Measurements from ENCODE around the gene TPRG1.

Gene TPRG1

GRCh38 chr3:189294649-189295048 is 122.9 kb downstream of the TPRG1 start:
- Mint-ChIP-seq H3K9me3 (peaks cover 4% of the 10 kb centered on the region), H3K4me3 (no peak overlapping the region), H3K36me3 (ENCODE audit: low read depth) (no peaks in the 10 kb centered on the region), H3K27me3 (no peaks in the 10 kb centered on the region), H3K4me1 (ENCODE audit: low read depth) (peaks cover 40% of the 10 kb centered on the region), H3K27ac (no peak overlapping the region)
- DNase-seq = no peak

- Mint-ChIP-seq H3K27ac (no peak overlapping the region), H3K4me3 (no peak overlapping the region), H3K9me3 (peaks cover 7% of the 10 kb centered on the region), H3K27me3 (no peaks in the 10 kb centered on the region), H3K36me3 (ENCODE audit: low read depth) (no peaks in the 10 kb centered on the region), H3K4me1 (ENCODE audit: low read depth) (peaks cover 43% of the 10 kb centered on the region)
- DNase-seq = no peak
These were observed 123.3 kb downstream of the TPRG1 start for GRCh38 chr3:189295089-189295488.

- Mint-ChIP-seq H3K27me3 (no peaks in the 10 kb centered on the region), H3K4me3 (no peak overlapping the region), H3K9me3 (peaks cover 3% of the 10 kb centered on the region), H3K4me1 (ENCODE audit: low read depth) (peaks cover 51% of the 10 kb centered on the region), H3K36me3 (ENCODE audit: low read depth) (no peaks in the 10 kb centered on the region), H3K27ac (no peak overlapping the region)
- no peak for DNase-seq
These were observed 126.2 kb downstream of the TPRG1 start for GRCh38 chr3:189297932-189298331.

- Mint-ChIP-seq H3K36me3 (ENCODE audit: low read depth) (no peaks in the 10 kb centered on the region), H3K4me3 (no peak overlapping the region), H3K4me1 (ENCODE audit: low read depth) (peaks cover 54% of the 10 kb centered on the region), H3K9me3 (peaks cover 5% of the 10 kb centered on the region), H3K27me3 (no peaks in the 10 kb centered on the region), H3K27ac (peak overlapping the region; percentile 70)
- no peak for DNase-seq
These were observed 127.0 kb downstream of the TPRG1 start for GRCh38 chr3:189298469-189299375.

DNA sequence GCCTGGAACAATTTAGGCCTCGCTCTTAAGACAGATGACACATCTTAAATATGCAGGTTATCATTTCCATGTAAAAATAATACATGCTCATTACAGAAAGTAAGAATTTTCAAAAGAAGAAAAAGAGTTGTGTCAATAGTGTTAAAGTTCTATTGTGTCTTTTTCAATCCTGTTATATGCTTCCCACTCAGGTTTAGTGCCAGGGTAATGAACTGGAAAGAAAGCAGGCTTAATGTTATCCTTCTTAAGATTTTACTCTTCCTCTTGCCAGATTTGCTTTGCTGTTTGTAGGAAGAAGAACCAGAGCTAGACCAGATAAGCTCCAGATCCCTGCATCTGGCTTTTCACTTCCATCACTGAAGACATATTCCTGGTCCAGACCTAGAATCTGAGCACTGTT is 128.6 kb downstream of the TPRG1 start:
- no peak overlapping the region for H3K4me3 Mint-ChIP-seq
- H3K36me3 Mint-ChIP-seq (ENCODE audit: low read depth) = no peaks in the 10 kb centered on the region
- no peaks in the 10 kb centered on the region for H3K27me3 Mint-ChIP-seq
- H3K4me1 Mint-ChIP-seq (ENCODE audit: low read depth) = peaks cover 66% of the 10 kb centered on the region
- peaks cover 5% of the 10 kb centered on the region for H3K9me3 Mint-ChIP-seq
- no peak overlapping the region for H3K27ac Mint-ChIP-seq
- no peak for DNase-seq

GRCh38 chr3:189301479-189301878 is 129.7 kb downstream of the TPRG1 start:
- no peaks in the 10 kb centered on the region for H3K36me3 Mint-ChIP-seq (ENCODE audit: low read depth)
- peaks cover 5% of the 10 kb centered on the region for H3K9me3 Mint-ChIP-seq
- H3K27me3 Mint-ChIP-seq = no peaks in the 10 kb centered on the region
- H3K4me3 Mint-ChIP-seq = no peak overlapping the region
- H3K4me1 Mint-ChIP-seq (ENCODE audit: low read depth) = peaks cover 70% of the 10 kb centered on the region
- no peak overlapping the region for H3K27ac Mint-ChIP-seq
- DNase-seq = no peak

GRCh38 chr3:189303584-189303983 is 131.8 kb downstream of the TPRG1 start:
- H3K27ac Mint-ChIP-seq = no peak overlapping the region
- H3K4me3 Mint-ChIP-seq = no peak overlapping the region
- DNase-seq = no peak
- H3K36me3 Mint-ChIP-seq (ENCODE audit: low read depth) = peaks cover 5% of the 10 kb centered on the region
- H3K27me3 Mint-ChIP-seq = no peaks in the 10 kb centered on the region
- H3K9me3 Mint-ChIP-seq = peaks cover 5% of the 10 kb centered on the region
- peaks cover 78% of the 10 kb centered on the region for H3K4me1 Mint-ChIP-seq (ENCODE audit: low read depth)

DNA sequence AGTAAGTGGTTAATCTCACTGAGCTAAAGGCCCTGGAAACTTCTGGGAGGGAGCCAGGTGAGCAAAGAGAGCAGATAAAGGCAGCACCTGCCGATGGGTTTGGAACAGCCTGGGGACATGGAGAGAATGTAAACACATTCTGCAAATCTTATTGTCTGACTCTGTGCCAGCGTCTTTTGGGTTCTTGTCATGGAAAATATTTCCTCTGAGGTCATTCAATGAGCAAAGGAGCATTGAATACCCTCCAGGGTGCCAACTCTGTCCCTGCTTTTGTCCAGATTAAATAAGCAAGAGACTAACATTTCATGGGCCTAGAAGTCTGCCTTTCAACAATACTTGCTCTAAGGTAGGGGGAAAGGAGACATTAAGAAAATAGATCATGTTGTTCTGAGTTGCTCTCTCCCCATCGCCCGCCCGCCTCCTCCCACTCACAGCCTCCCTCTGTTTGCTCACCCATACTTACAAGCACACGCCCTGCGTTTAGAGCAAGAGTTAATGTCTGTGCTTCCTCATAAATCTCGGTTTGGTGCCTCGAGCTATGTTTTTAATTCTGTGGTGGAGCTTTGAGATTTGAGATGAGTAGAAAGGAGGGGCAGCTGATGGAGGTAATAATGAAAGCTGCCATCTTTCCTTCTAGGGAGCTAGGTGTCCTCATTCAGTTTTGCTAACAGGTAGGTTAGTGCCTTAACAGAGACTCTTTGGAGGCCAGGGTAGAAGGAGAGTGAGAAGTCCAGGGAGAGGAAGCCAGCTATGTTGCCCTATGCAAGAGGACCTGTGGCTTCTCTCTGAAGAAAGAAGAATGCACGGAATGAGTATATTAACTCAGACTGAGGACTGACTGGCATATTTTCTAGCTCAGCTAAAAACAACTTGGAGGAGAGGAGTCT is 132.9 kb downstream of the TPRG1 start:
- Mint-ChIP-seq H3K36me3 (ENCODE audit: low read depth) (peaks cover 10% of the 10 kb centered on the region), H3K27ac (peak overlapping the region; percentile 94), H3K4me3 (peak overlapping the region; percentile 38), H3K4me1 (ENCODE audit: low read depth) (peaks cover 69% of the 10 kb centered on the region), H3K27me3 (no peaks in the 10 kb centered on the region), H3K9me3 (peaks cover 4% of the 10 kb centered on the region)
- no peak for DNase-seq

DNA sequence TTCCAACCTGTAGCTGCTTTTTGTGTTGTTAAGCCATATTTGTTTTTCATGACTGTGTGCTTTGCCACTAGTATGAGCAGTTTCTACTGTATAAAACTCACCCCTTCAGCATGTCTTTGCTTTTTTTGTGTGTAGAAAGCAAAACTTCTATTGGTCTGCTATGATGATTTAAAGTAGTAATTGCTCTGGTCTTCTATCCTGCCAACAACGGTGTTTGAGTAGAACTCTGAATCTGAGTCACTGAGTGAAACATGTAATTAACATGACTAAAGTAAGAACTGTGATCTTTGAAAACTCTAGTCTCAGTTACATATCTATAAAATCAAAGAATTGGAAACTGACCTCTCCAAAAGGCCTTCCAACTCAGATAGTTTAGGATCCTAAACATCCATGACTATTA is 133.6 kb downstream of the TPRG1 start:
- Mint-ChIP-seq H3K9me3 (peaks cover 2% of the 10 kb centered on the region), H3K4me1 (ENCODE audit: low read depth) (peaks cover 68% of the 10 kb centered on the region), H3K36me3 (ENCODE audit: low read depth) (peaks cover 16% of the 10 kb centered on the region), H3K4me3 (peak overlapping the region; percentile 38), H3K27ac (peak overlapping the region; percentile 94), H3K27me3 (no peaks in the 10 kb centered on the region)
- DNase-seq = no peak

DNA sequence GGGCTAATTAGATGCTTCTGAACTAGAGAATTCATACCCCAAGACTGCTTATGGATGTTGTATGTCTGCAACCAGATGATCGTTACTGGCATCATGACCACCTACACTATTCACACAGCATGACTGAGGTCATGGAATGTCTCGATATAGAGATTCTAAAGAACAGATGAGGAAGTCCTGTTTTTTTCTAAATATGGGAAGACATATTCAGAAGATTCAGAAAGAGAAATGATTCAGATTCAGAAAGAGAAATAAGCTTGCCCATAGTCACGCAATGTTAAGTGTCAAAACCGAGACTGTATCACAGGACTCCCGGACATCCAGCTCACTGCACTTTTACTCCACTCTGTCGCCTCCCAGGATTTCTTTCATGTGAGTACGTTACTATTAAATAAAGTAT is 136.2 kb downstream of the TPRG1 start:
- DNase-seq = no peak
- Mint-ChIP-seq H3K27me3 (no peaks in the 10 kb centered on the region), H3K4me1 (ENCODE audit: low read depth) (peaks cover 57% of the 10 kb centered on the region), H3K9me3 (peaks cover 2% of the 10 kb centered on the region), H3K27ac (peak overlapping the region; percentile 94), H3K4me3 (peak overlapping the region; percentile 78), H3K36me3 (ENCODE audit: low read depth) (peaks cover 27% of the 10 kb centered on the region)

GRCh38 chr3:189308608-189309007 is 136.8 kb downstream of the TPRG1 start:
- Mint-ChIP-seq H3K4me3 (peak overlapping the region; percentile 78), H3K27me3 (no peaks in the 10 kb centered on the region), H3K4me1 (ENCODE audit: low read depth) (peaks cover 53% of the 10 kb centered on the region), H3K27ac (peak overlapping the region; percentile 94), H3K9me3 (no peaks in the 10 kb centered on the region), H3K36me3 (ENCODE audit: low read depth) (peaks cover 32% of the 10 kb centered on the region)
- DNase-seq = no peak

GRCh38 chr3:189309400-189309975 is 137.7 kb downstream of the TPRG1 start:
- peak overlapping the region; percentile 78 for H3K4me3 Mint-ChIP-seq
- peaks cover 38% of the 10 kb centered on the region for H3K36me3 Mint-ChIP-seq (ENCODE audit: low read depth)
- no peaks in the 10 kb centered on the region for H3K27me3 Mint-ChIP-seq
- H3K9me3 Mint-ChIP-seq = no peaks in the 10 kb centered on the region
- peak overlapping the region; percentile 66 for H3K27ac Mint-ChIP-seq
- H3K4me1 Mint-ChIP-seq (ENCODE audit: low read depth) = peaks cover 46% of the 10 kb centered on the region
- no peak for DNase-seq

GRCh38 chr3:189311521-189311920 is 139.8 kb downstream of the TPRG1 start:
- Mint-ChIP-seq H3K27ac (no peak overlapping the region), H3K4me3 (peak overlapping the region; percentile 44), H3K27me3 (no peaks in the 10 kb centered on the region), H3K4me1 (ENCODE audit: low read depth) (peaks cover 35% of the 10 kb centered on the region), H3K36me3 (ENCODE audit: low read depth) (peaks cover 46% of the 10 kb centered on the region), H3K9me3 (no peaks in the 10 kb centered on the region)
- DNase-seq = no peak

GRCh38 chr3:189312866-189313265 is 141.1 kb downstream of the TPRG1 start:
- no peaks in the 10 kb centered on the region for H3K9me3 Mint-ChIP-seq
- no peaks in the 10 kb centered on the region for H3K27me3 Mint-ChIP-seq
- H3K36me3 Mint-ChIP-seq (ENCODE audit: low read depth) = peaks cover 46% of the 10 kb centered on the region
- H3K4me1 Mint-ChIP-seq (ENCODE audit: low read depth) = peaks cover 29% of the 10 kb centered on the region
- H3K4me3 Mint-ChIP-seq = no peak overlapping the region
- no peak for DNase-seq
- H3K27ac Mint-ChIP-seq = no peak overlapping the region

Data from activated T-cell treated with anti-CD3 and anti-CD28 coated beads, Interleukin-2, amount 50 U/mL, for 24 hours (primary cell).